ENCODE data around the gene SEMA5A.

Gene SEMA5A

GRCh38 chr5:9166202-9167112 is 379.4 kb downstream of the SEMA5A start:
- DNase-seq (ENCODE audit: low read depth), result no peak

GRCh38 chr5:9165546-9165945 is 380.3 kb downstream of the SEMA5A start:
- no peak for DNase-seq (ENCODE audit: low read depth)

GRCh38 chr5:9160747-9161146 is 385.1 kb downstream of the SEMA5A start:
- DNase-seq (ENCODE audit: low read depth), result no peak

- no peak for DNase-seq (ENCODE audit: low read depth)
Measured at GRCh38 chr5:9157811-9158210, 388.1 kb downstream of the SEMA5A start.

- no peak for DNase-seq (ENCODE audit: low read depth)
Measured at GRCh38 chr5:9157020-9157419, 388.9 kb downstream of the SEMA5A start.

- DNase-seq (ENCODE audit: low read depth), result no peak
Measured at GRCh38 chr5:9156282-9156681, 389.6 kb downstream of the SEMA5A start.

GRCh38 chr5:9151684-9152427 is 394.0 kb downstream of the SEMA5A start:
- no peak for DNase-seq (ENCODE audit: low read depth)

- no peak for DNase-seq (ENCODE audit: low read depth)
Measured at GRCh38 chr5:9149988-9150387, 395.9 kb downstream of the SEMA5A start.

GRCh38 chr5:9148242-9148641 is 397.6 kb downstream of the SEMA5A start:
- DNase-seq (ENCODE audit: low read depth), result no peak

- no peak for DNase-seq (ENCODE audit: low read depth)
Measured at GRCh38 chr5:9140711-9141110, 405.2 kb downstream of the SEMA5A start.

- DNase-seq (ENCODE audit: low read depth), result no peak
Measured at GRCh38 chr5:9140202-9140601, 405.7 kb downstream of the SEMA5A start.

- no peak for DNase-seq (ENCODE audit: low read depth)
Measured at GRCh38 chr5:9139344-9139743, 406.5 kb downstream of the SEMA5A start.

- no peak for DNase-seq (ENCODE audit: low read depth)
Measured at GRCh38 chr5:9128136-9128535, 417.7 kb downstream of the SEMA5A start.

- DNase-seq (ENCODE audit: low read depth), result no peak
Measured at GRCh38 chr5:9126490-9126889, 419.4 kb downstream of the SEMA5A start.

- DNase-seq (ENCODE audit: low read depth), result no peak
Measured at GRCh38 chr5:9125852-9126251, 420.0 kb downstream of the SEMA5A start.

GRCh38 chr5:9124838-9125237 is 421.0 kb downstream of the SEMA5A start:
- no peak for DNase-seq (ENCODE audit: low read depth)

- no peak for DNase-seq (ENCODE audit: low read depth)
Measured at GRCh38 chr5:9124071-9124470, 421.8 kb downstream of the SEMA5A start.

GRCh38 chr5:9122528-9122927 is 423.3 kb downstream of the SEMA5A start:
- no peak for DNase-seq (ENCODE audit: low read depth)

GRCh38 chr5:9121597-9121996 is 424.3 kb downstream of the SEMA5A start:
- DNase-seq (ENCODE audit: low read depth), result no peak

- DNase-seq (ENCODE audit: low read depth), result no peak
Measured at GRCh38 chr5:9118852-9119251, 427.0 kb downstream of the SEMA5A start.

- DNase-seq (ENCODE audit: low read depth), result no peak
Measured at GRCh38 chr5:9115093-9115492, 430.8 kb downstream of the SEMA5A start.

GRCh38 chr5:9112520-9113291 is 433.2 kb downstream of the SEMA5A start:
- DNase-seq (ENCODE audit: low read depth), result no peak

- DNase-seq (ENCODE audit: low read depth), result no peak
Measured at GRCh38 chr5:9108162-9108561, 437.7 kb downstream of the SEMA5A start.
